GM19193 (cell line): ENCODE data around the gene SYK.

Experiments used
- POLR2A ChIP-seq: IDR thresholded peaks from 4 replicates; pipeline ENCODE4 v1.6.1; 2011; ENCODE audit not compliant: insufficient read depth, insufficient read length; ENCODE audit errors: extremely low read depth

SYK gene

DNA sequence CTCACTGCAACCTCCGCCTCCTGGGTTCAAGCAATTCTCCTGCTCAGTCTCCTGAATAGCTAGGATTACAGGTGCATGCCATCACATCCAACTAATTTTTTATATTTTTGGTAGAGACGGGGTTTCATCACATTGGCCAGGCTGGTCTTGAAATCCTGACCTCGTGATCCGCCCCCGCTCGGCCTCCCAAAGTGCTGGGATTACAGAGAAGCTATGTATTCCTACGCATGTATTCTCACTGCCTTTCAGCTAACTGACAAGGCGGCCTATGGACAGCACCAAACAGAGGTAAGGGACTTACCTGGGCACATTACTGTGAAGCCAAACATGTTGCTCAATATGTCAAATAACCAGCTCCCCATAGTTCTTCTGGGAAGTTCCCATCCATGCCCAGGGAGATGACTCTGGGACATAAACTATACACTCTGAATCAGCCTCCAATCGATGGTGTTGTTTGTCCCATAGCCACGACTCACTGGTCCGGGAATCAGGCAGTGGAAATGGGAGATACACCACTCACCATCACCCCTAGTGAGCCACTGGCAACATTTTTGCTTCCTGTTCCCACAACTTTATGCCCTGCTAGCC is 114.6 kb downstream of the SYK start:
- TF ChIP-seq POLR2A: no peak

DNA sequence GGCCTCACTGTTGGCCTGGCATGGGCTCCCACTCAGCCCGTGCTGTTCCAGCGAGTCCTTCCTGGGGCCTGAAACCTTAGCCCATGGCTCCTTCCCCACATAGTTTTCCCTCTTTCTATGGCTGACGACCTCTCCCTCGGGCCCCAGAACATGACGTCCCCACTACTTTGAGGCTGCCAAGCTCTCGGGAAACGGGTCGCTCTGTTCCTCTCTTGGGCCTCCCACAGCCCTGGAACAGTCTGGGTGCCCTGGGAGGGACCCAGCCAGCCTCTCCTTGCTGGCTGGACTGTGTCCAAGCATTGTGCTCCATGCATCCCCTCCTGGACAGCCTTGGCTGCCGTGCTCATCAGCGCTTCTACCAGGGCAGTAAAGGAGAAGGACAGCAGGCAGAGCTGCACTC is 118.3 kb downstream of the SYK start:
- TF ChIP-seq POLR2A: no peak

DNA sequence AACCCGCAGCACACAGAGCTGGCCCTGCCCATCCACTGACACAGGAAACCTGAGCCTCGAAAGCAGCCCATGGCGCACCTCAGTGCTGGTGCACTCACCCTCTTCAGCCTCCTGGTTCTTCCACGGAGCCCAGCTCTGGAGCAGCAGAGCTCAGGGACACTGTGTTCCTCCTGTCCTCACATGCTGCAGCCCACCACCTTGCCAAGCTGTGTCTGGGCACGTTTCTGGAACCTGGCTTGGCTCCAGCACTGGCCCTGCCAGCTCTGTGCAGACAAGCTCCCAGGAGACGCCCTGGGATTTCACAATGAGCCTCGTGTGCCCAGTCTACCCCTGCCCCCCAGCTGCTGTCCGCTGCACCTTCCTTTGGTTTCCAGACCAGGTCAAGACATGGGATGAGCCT is 119.5 kb downstream of the SYK start:
- no peak for TF ChIP-seq POLR2A

DNA sequence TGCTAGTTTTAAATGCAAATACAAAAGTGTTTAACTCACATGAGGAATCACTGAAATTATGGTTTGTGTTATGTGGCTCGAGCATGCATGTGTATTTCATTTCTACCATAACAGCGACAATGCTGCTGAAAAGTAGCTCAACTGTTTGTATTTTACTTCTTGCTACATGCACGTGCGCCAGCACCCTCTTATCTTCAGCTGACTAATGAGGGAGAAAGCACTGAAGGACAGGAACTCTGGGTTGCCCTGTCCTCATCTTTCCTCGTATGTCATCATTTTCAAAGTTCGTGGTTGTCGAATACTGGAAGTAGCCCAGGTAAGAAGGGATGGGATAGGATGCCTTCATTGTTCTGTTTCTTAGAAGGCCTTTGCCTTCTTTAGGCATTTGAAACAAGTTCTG is 120.3 kb downstream of the SYK start:
- no peak for TF ChIP-seq POLR2A

DNA sequence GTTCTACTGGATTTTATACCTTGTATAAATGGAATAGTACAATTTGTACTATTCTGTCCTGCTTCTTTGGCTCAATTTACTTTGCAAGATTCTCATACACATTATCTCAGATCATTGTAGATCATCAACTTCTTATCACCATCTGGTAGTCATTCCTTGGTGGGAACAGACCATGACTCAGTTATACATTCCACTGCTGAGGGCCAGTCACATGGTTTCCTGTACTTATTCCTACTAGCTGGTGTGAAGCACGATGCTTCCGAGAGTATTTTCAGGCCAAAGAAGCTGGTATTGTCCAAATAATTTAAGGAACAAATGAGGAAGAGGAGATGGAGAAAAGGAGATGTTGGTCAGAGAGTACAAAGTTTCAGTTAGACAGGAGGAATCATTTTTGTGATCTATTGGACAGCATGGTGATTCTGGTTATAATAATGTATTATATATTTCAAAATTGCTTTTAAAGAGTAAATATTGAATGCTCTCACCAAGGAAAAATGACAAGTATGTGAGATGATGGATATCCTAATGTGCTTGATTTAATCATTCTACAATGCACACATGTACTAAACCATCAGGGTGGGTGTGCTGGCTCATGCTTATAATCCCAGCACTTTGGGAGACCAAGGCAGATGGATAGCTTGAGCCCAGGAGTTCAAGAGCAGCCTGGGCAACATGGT is 124.1 kb downstream of the SYK start:
- no peak for TF ChIP-seq POLR2A

DNA sequence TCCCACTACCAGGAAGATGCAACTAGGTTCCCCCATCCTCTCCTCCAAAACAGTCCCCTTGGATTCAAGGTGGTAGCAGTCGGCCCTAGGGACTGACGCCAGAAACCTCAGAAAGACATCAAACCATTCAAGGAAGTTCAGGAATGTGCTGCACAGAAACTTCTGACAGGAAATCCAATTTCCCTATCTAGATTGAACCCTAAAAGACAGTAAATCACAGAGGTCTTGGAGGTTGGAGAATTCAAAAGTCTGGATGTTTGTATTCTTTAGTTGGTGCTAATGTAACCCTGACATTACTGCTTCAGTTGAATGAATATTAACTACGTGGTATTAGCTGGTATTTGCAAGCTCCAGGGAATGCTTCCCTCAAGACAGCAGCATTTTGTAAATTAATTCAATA is 125.3 kb downstream of the SYK start:
- TF ChIP-seq POLR2A: no peak

DNA sequence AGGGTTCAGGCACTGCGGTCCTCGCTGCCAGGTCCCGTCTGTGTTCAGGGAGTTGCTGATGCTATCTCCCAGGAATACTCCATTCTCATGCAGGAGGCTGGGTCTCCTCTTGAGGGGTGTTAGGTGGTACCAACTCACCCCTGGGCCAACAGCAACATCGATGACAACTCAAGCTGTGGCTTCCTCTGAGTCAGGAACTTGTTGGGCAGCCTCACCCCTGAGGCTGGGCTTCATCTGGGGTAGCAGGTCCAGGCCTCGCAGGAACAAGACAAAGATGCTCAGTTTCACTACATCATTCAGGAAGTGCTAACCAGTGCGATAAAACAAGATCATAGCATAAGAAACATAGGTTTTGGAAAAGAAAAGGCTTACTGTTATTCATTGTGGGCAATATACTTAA is 125.9 kb downstream of the SYK start:
- TF ChIP-seq POLR2A: no peak

DNA sequence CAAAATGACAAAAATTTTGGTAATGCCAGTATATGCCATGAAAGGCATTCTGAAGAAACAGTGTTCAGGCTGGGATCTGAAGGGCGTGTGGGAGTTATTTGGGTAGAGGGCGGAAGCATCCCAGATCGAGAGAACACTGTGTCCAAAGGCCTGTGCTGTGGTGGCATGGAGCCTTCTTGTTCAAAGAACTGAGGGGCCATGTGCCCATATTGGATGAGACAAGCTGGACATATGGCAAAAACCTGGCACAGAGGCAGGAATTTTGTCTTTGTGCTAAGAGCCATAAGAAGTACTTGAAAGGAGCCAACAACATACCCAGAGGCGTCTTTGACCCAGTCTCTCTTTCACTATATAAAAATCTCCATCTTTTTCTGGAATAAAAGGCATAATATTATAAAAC is 128.0 kb downstream of the SYK start:
- no peak for TF ChIP-seq POLR2A

DNA sequence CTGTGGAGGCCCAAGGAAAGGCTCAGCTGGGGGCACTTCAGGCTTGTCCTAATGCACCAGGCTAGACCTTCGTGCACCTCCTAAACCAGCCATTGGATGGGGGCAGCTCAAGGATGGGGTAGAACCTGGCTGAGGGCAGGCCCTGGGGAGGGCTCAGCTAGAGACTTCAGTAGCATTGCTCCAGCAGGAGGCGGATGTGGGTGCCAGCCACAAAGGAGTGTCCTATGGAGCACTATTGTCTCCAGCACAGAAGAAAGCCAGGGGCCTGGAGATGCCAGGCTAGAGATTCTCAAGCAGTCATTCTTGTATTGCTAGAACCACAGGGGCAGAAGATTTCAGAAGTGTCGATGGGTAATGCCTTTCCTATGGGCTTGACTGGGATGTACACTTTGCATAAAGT is 131.8 kb downstream of the SYK start:
- TF ChIP-seq POLR2A: no peak

DNA sequence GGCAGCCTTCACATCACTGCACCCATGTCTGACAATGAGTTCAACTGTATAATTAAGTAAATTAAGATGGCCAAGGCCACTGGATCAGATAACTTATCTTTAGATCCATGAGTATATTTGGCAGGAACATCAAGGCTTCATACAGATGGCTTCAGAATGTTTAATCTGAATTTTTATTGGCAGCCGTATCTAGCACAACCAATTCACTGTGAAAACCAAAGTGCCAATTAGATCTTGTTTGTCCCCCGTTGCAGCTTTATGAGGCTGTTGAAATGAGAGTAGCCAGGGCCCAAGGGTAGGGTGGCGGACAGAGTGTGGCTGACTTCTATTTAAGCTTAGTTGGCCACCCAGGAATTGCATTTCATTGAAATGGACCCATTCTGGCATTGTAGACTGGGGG is 137.7 kb downstream of the SYK start:
- no peak for TF ChIP-seq POLR2A

DNA sequence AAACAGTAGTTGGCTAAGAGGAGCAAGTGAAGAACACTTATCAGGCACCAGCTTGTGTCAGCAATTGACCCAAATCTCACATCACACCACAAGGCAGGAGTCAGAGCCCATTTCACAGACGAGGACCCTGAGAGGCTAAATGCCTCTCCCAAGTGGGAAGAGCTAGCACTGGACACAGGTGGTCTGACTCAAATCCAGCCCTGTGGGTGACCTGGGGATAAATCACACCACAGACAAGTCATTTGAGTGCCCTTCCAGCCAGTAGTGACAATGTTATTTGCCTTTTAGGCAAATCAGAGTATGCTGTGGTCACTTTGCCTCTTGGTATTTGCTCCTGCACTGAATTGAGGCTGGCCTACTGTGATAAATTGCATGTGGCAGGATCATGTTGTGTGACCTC is 138.7 kb downstream of the SYK start:
- TF ChIP-seq POLR2A: no peak

DNA sequence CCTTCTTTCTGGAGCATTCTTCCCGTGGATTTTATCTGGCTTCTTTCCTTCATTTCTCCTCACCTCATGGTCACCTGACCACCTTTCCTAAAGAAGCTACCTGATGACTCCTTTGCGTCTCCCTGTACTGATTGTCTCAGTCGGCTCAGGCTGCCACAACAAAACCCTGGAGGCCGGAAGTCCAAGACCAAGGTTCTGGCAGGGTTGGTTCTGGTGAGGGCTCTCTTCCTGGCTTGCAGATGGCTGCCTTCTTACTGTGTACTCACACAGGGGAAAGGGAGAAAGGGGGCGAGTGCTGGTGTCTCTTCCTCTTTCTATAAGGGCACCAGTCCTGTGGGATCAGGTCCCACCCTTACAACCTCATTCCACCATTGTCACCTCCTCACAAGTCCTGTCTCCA is 140.0 kb downstream of the SYK start:
- no peak for TF ChIP-seq POLR2A

DNA sequence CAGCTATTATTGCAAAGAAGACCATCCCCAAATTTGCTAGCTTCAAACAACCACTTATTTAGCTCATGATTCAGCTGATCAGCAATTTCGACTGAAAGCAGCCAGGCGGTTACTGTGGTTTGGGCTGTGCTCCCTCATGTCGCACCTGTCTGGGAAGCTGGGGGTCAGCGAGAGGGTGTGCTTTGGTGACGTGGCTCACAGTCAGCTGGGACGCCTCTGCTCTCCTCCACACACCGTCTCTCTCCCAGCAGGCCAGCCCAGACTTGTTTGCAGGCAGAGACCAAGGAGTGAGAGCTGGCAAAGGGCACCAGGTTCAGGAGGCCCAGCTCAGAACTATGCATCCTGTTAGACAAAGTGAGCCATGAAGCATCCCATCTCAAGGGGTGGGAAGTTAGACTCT is 140.9 kb downstream of the SYK start:
- no peak for TF ChIP-seq POLR2A

DNA sequence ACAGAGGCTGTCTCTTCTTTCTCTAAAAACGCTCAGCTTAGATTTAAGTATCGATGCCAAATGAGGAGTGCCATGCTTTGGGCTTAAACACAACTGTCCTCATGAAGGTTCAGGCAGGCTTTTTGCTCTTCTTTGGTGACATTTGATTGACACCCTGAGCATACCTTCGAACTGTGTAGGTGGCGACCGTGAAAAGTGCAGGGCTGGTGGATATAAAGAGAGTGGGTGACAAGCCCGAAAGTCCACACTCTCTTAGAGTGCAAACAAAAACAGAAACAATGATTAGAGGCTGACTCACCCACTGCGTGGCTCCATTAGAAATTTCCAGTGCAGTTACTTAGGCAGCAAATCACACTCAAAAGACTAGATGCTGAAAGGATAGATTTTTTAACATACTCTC is 141.7 kb downstream of the SYK start:
- no peak for TF ChIP-seq POLR2A

DNA sequence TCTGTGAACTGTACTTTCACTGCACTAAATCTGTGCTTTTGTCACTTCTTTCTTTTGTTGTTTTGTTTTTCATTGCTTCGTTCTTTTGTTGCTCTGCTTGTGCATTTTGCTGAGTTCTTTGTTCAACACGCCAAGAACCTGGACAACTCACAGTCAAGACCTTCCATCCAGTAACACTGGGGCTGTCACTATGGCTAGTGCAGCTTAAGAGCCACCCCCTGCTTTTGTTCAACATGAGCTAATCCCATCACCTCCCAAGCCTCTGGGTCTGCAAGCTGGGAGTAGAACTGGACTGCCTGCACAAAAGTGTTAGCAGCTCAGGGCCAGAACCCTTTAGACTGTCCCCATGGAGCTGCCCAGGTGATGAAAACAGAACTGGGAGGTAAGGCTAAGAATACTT is 143.7 kb downstream of the SYK start:
- TF ChIP-seq POLR2A: no peak

DNA sequence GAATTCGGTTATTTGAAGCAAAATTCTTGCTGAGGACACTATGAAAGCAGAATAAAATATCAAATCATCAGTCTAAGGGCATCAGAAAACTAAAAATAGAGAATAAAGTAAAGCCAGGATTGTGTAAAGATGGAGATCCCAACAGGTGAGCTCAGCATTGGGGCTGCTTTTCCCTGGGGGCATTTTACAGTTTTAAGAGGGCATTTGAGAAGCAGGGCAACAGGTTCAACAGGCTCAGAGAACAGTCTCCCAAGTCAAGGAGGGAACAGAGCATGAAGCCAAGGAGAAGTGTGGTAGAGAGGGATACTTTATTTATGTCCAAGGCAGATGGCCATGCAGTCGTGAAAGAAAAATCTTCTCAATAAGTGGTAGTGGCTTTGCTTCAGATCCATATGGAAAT is 145.4 kb downstream of the SYK start:
- TF ChIP-seq POLR2A: no peak
